GM19452 (cell line): ENCODE measurements around the gene GAGE12D.
"Not testable (repeated sequence)": the region's sequence is repeated elsewhere in the genome, so short reads cannot be mapped to it uniquely, and the experiment has no call there.

Experiments
- ATAC-seq: cut with Tn5 transposase; IDR thresholded peaks from one replicate; pipeline ENCODE4 v1.9.1; 2021; ENCODE audit not compliant: unreplicated experiment

Gene GAGE12D, protein sequence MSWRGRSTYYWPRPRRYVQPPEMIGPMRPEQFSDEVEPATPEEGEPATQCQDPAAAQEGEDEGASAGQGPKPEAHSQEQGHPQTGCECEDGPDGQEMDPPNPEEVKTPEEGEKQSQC

DNA sequence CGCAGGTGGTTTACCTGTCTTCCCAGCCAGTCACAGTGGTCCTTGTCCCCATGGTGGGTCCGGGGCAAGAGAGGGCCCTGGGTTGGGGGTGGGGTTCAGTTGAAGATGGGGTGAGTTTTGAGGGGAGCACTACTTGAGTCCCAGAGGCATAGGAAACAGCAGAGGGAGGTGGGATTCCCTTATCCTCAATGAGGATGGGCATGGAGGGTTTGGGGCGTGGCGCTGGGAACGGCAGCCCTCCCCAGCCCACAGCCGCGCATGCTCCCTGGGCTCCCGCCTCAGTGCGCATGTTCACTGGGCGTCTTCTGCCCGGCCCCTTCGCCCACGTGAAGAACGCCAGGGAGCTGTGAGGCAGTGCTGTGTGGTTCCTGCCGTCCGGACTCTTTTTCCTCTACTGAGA lies at the start of gene GAGE12D:
TSS of gene GAGE12D (plus strand) at position 301 of the 400 bp plus-strand sequence. CDS start 1,155 bp downstream, outside the sequence.
- not testable (repeated sequence) for ATAC-seq

DNA sequence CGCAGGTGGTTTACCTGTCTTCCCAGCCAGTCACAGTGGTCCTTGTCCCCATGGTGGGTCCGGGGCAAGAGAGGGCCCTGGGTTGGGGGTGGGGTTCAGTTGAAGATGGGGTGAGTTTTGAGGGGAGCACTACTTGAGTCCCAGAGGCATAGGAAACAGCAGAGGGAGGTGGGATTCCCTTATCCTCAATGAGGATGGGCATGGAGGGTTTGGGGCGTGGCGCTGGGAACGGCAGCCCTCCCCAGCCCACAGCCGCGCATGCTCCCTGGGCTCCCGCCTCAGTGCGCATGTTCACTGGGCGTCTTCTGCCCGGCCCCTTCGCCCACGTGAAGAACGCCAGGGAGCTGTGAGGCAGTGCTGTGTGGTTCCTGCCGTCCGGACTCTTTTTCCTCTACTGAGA lies 9.7 kb upstream of the GAGE12D start, which contains the start of gene GAGE12C:
TSS of gene GAGE12C (plus strand) at position 301 of the 400 bp plus-strand sequence. CDS start 1,155 bp downstream, outside the sequence.
- not testable (repeated sequence) for ATAC-seq

DNA sequence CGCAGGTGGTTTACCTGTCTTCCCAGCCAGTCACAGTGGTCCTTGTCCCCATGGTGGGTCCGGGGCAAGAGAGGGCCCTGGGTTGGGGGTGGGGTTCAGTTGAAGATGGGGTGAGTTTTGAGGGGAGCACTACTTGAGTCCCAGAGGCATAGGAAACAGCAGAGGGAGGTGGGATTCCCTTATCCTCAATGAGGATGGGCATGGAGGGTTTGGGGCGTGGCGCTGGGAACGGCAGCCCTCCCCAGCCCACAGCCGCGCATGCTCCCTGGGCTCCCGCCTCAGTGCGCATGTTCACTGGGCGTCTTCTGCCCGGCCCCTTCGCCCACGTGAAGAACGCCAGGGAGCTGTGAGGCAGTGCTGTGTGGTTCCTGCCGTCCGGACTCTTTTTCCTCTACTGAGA lies 9.5 kb downstream of the GAGE12D start, which contains the start of gene GAGE12E:
TSS of gene GAGE12E (plus strand) at position 301 of the 400 bp plus-strand sequence. CDS start 1,155 bp downstream, outside the sequence.
- ATAC-seq: not testable (repeated sequence)

DNA sequence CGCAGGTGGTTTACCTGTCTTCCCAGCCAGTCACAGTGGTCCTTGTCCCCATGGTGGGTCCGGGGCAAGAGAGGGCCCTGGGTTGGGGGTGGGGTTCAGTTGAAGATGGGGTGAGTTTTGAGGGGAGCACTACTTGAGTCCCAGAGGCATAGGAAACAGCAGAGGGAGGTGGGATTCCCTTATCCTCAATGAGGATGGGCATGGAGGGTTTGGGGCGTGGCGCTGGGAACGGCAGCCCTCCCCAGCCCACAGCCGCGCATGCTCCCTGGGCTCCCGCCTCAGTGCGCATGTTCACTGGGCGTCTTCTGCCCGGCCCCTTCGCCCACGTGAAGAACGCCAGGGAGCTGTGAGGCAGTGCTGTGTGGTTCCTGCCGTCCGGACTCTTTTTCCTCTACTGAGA lies 19.0 kb downstream of the GAGE12D start, which contains the start of gene GAGE12F:
TSS of gene GAGE12F (plus strand) at position 301 of the 400 bp plus-strand sequence. CDS start 1,155 bp downstream, outside the sequence.
- not testable (repeated sequence) for ATAC-seq

DNA sequence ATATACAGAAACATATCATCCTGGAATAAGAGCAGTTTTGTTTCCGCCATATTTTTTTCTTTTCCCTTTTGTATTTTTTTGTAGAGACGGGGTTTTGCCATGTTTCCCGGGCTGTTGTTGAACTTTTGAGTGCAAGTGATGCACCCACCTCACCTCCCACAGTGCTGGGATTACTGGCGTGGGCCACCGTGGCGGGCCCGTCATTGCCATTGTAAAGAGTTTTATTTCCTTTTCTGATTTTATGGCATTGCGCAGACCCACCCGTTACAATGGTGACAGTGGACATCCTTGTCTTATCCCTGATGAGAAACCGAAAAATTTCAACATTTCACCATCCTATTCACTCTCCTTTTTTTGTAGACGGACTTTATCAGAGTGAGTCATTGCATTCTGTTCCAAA lies 27.2 kb downstream of the GAGE12D start:
- not testable (repeated sequence) for ATAC-seq

DNA sequence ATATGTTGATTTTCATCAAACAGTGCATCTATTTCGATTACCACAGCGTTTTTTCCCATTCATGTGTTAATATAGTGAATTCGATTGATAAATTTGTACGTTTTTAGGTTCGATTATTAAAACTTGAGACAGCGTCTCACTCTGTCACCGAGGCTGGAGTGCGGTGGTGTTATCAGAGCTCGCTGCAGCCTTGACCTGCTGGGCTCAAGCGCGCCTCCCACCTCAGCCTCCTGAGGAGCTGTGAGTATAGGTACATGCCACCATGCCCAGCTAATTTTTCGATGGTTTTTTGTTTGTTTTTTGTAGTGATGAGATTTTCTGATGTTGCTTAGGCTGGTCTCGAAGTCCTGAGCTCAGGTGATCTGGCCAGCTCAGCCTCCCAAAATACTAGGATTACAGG lies 27.6 kb downstream of the GAGE12D start:
- not testable (repeated sequence) for ATAC-seq

DNA sequence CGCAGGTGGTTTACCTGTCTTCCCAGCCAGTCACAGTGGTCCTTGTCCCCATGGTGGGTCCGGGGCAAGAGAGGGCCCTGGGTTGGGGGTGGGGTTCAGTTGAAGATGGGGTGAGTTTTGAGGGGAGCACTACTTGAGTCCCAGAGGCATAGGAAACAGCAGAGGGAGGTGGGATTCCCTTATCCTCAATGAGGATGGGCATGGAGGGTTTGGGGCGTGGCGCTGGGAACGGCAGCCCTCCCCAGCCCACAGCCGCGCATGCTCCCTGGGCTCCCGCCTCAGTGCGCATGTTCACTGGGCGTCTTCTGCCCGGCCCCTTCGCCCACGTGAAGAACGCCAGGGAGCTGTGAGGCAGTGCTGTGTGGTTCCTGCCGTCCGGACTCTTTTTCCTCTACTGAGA lies 28.6 kb downstream of the GAGE12D start, which contains the start of gene GAGE12G:
TSS of gene GAGE12G (plus strand) at position 301 of the 400 bp plus-strand sequence. CDS start 1,155 bp downstream, outside the sequence.
- ATAC-seq: not testable (repeated sequence)

DNA sequence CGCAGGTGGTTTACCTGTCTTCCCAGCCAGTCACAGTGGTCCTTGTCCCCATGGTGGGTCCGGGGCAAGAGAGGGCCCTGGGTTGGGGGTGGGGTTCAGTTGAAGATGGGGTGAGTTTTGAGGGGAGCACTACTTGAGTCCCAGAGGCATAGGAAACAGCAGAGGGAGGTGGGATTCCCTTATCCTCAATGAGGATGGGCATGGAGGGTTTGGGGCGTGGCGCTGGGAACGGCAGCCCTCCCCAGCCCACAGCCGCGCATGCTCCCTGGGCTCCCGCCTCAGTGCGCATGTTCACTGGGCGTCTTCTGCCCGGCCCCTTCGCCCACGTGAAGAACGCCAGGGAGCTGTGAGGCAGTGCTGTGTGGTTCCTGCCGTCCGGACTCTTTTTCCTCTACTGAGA lies 38.1 kb downstream of the GAGE12D start, which contains the start of gene GAGE12H:
TSS of gene GAGE12H (plus strand) at position 301 of the 400 bp plus-strand sequence. CDS start 1,155 bp downstream, outside the sequence.
- not testable (repeated sequence) for ATAC-seq

DNA sequence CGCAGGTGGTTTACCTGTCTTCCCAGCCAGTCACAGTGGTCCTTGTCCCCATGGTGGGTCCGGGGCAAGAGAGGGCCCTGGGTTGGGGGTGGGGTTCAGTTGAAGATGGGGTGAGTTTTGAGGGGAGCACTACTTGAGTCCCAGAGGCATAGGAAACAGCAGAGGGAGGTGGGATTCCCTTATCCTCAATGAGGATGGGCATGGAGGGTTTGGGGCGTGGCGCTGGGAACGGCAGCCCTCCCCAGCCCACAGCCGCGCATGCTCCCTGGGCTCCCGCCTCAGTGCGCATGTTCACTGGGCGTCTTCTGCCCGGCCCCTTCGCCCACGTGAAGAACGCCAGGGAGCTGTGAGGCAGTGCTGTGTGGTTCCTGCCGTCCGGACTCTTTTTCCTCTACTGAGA lies 47.7 kb downstream of the GAGE12D start, which contains the start of gene GAGE2A:
TSS of gene GAGE2A (plus strand) at position 301 of the 400 bp plus-strand sequence. CDS start 1,155 bp downstream, outside the sequence.
- not testable (repeated sequence) for ATAC-seq

DNA sequence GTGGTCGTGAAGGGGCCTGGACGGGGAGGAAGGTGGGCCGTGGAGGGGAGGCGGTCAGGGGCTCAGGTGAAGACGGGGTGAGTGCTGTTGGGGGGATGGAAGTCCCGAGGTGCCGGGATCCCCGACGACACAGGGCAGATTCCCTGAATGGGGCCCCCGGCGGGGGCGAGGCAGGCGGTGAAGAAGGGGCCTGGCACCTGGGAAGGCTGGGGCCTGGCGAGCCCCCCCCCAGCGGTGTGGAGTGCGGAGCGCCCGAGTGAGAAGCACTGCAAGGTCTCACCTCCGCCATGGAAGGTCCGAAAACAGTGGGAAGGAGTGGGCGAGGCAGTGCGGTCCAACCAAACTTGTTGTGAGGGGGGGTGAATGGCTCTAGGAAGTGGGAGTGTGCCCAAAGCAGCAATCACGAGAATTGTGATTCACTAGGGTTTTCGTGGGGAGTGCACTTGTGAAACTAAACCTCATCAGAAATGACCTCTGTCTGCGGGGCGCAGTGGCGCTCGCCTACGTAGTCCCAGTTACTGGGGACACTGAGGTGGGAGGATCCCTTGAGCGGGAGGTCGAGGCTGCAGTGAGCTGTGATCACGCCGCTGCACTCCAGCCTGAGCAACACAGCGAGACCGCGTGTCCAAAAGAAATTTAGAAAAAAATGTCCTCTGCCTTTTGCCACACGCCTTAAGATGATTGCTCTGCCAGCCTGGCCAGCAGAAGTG lies 48.4 kb downstream of the GAGE12D start:
- ATAC-seq: not testable (repeated sequence)

DNA sequence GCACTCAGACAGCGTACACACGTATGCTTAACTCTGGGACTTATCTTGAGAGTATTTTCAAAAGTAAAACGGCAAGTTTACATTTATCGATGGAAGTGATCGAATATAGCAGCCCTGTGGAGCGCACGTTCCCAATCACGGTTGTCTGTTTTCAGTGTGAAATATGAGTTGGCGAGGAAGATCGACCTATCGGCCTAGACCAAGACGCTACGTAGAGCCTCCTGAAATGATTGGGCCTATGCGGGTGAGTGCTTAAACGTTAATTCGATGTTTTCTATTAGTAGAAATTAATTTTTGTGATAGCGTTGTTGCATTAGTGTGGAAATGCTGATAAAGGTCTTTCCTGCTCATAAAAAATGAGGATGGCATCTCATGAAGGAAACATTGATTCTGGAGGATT lies 49.0 kb downstream of the GAGE12D start:
- not testable (repeated sequence) for ATAC-seq
